NCI-H1436 treated with DMSO at 0.1 percent for 48 hours (cell line): ENCODE results near the gene PPOX.

Experiments used
- DNase-seq: peaks from one replicate; lab custom pipeline; 2025; lab: John Stamatoyannopoulos, UW

The PPOX gene

GRCh38 chr1:161198194-161198896 lies 32.1 kb downstream of the PPOX start:
- no peak for DNase-seq

GRCh38 chr1:161198897-161199431 lies 32.7 kb downstream of the PPOX start, which contains the start of gene ADAMTS4:
ADAMTS4 (minus strand) TSS chr1:161199054; CDS start chr1:161198627, 427 bp downstream.
- DNase-seq = no peak

GRCh38 chr1:161199506-161200139 lies 33.4 kb downstream of the PPOX start:
- no peak for DNase-seq

GRCh38 chr1:161200421-161200991 lies 34.3 kb downstream of the PPOX start:
- DNase-seq = no peak

GRCh38 chr1:161200992-161201835 lies 35.0 kb downstream of the PPOX start:
- no peak for DNase-seq

- DNase-seq = peak; percentile 92
Measured at GRCh38 chr1:161201836-161202712, 35.8 kb downstream of the PPOX start, which contains the start of gene NDUFS2. NDUFS2 (plus strand) TSS chr1:161202367; CDS start chr1:161202386, 19 bp downstream.

- DNase-seq = no peak
Measured at GRCh38 chr1:161206411-161207140, 40.4 kb downstream of the PPOX start.

- no peak for DNase-seq
Measured at GRCh38 chr1:161207173-161207572, 40.9 kb downstream of the PPOX start.

GRCh38 chr1:161209790-161210409 lies 43.7 kb downstream of the PPOX start:
- DNase-seq = no peak

GRCh38 chr1:161214369-161214768 lies 48.1 kb downstream of the PPOX start:
- DNase-seq = no peak

- DNase-seq = no peak
Measured at GRCh38 chr1:161215076-161215475, 48.9 kb downstream of the PPOX start, which contains the start of gene FCER1G. FCER1G (plus strand) TSS chr1:161215295; CDS start chr1:161215322, 27 bp downstream.

GRCh38 chr1:161216945-161217712 lies 50.9 kb downstream of the PPOX start:
- DNase-seq = no peak

- no peak for DNase-seq
Measured at GRCh38 chr1:161217831-161218230, 51.6 kb downstream of the PPOX start.

GRCh38 chr1:161218301-161219077 lies 52.3 kb downstream of the PPOX start:
- no peak for DNase-seq

- DNase-seq = no peak
Measured at GRCh38 chr1:161219078-161219892, 53.1 kb downstream of the PPOX start.

- no peak for DNase-seq
Measured at GRCh38 chr1:161220002-161220401, 53.8 kb downstream of the PPOX start.
